8988T (cell line): ENCODE measurements around the gene KAT7.
A peak's percentile ranks its signal among the peaks of the same experiment; 100 is the strongest.

Experiments used
- DNase-seq: peaks from one replicate; pipeline ENCODE4 v3.0.0; 2011

KAT7 gene

DNA sequence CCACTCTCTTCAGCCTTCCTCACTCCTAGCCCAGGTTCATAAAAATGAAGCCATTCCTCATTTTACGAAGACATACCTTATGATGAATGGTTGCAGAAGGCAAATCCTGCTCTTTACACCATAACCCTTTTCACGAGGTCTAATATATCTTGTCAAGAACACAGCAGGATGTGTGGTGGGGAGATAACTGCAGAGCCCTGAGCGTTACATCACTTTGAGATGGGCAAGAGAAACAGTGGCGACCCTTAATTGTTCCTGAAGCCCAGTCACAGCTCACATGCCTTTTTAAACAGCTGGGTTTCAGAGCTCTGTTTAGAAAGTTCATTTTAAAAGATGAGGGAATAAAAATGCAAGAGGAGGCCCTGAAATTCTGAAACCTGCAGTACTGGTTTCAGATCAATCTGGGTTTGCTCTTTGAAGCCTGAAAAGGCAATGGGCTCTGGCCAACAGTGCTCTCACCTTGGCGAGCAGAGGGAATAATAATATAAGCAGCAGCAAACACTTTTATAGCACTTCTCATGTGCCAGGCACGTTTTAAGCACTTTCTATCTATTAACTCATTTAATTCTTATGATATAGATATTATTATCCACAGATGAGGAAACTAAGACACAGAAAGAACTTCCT lies 27.4 kb upstream of the KAT7 start:
- no peak for DNase-seq

DNA sequence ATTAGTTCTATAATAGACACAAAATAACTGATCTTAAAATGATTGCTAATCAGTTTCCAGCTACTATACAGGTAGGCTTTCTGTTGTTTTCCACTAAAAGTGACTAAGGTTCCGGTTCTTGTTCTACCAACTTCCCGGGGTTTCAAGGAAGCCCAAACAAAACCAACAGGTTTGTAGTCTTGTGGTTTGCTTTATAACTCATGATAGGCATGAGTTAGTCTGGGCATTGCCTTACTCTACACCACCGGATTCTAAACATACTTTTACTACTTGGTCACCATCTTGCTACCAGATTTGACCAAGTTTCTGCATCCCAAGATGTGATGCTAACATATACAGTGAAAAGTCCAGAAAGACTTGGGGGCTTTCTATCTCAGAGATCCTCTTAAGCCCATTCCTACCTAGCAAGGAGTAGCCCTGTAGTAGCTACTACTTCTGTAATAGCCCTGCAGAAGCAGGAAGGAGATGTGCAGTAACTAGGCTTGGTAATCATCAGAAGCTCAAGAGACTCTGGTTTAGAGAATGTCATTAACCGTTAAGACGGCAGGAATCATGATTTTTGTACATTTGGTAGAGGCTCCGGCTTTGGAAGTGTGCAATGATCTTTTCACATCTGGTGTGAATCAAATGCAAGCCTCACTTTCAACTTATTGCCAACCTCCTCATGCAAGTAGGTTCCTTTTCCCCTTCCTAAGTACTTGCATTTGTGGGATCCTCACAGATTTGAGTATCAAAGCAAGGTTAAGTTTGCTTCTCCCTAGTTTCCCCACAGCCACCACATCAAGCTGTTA lies 26.1 kb upstream of the KAT7 start:
- DNase-seq = no peak

GRCh38 chr17:49763735-49764558 lies 24.5 kb upstream of the KAT7 start, which contains the start of gene FAM117A:
FAM117A (minus strand) TSS chr17:49764131; CDS start chr17:49764087, 44 bp downstream.
- DNase-seq = peak; percentile 98

GRCh38 chr17:49764559-49765180 lies 23.8 kb upstream of the KAT7 start:
- no peak for DNase-seq

DNA sequence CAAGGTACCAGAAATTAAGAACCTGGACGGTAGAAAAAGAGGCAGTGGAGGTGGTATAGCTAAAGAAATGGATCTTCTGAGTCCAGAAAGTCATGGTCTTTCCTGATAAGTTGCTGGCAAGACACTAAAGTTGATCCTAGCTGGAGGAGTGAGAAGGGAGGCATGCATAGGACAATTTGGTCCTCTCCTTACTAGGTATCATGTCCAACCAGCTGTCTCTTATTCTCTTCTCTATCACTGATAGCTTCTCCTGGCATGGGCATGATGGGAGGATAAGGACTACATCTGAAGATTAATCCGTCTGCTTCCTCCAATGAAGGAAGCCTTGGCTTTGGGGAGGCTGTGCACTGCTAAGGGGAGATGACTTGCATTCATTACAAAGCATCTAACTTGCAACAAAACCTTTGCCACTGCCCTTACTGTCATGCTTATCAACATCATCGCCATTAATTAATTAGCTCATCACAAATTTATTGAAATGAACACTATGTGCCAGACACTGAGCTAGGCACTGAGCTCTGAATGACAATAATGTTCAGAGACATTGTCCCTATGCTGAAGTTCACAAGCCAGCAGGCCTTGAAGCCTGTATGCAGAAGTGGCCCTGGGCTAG lies 21.5 kb upstream of the KAT7 start:
- no peak for DNase-seq

DNA sequence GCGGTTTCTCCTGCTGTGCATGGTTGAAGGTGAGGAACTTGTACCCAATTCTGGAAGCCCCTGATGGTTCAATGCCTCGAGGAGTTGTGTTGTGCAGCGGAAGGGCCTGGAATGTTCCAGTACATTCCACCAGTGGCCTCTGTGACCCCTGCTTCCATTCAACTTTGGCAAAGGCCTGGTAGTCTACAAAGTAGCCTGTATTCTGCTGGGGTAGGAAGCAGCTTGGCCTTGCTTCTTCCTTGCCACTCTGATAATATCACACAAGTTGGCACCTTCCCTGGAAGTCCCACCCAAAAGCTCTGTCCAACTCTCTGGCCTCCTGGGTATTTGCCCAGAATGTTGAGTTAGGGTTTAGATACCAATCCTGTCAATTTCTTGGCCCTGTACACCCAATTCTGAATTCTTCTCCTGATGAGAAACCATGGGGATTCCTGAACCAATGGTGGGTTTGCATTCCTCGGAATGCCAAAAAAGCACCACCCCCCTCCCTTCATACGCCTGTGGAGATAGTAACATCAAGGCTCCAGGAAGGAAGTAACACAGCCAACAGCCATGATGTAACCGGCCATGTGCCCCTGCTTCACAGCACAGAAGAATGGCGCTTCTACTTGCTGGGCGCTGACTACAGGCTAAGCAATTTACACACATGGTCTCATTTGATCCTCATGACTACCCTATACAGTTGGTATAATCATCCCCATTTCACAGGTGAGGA lies 12.8 kb upstream of the KAT7 start:
- no peak for DNase-seq

- no peak for DNase-seq
Observed at GRCh38 chr17:49776551-49777300, 11.8 kb upstream of the KAT7 start.

- DNase-seq = no peak
Observed at GRCh38 chr17:49777563-49777962, 10.9 kb upstream of the KAT7 start.

- no peak for DNase-seq
Observed at GRCh38 chr17:49779156-49779738, 9.2 kb upstream of the KAT7 start.

GRCh38 chr17:49779739-49780231 lies 8.7 kb upstream of the KAT7 start:
- DNase-seq = no peak

DNA sequence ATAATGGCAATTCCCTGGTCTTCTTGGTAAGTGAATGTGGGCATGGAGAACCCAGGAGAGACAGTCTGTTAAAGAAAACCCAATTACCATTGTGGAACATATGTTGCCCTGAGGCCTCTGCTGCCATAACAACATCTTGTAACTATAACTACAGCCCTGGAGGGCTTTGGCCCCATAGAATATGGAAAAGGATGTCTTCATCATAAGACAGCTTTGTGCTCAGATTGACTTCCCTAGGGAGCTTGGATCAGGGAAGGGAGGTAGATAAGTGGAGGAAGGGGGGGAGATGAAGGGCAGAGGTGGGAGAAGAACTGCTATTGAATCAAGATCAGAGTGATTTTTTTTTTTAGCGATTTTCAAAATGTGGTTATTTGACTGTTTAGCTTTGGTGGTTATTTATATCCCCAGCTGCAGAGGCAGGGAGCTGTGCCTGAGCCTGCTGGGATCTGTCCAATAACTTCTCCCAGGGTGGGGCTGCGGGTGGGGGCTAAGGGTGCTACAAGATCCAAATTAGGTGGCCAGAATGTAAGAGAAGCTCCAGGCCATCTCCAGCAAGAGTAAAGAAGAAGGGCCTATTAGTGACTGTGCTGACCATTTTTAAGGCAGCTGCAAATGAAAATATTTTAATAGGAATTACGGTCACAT lies 5.3 kb upstream of the KAT7 start:
- DNase-seq = no peak

- DNase-seq = no peak
Observed at GRCh38 chr17:49783791-49784190, 4.7 kb upstream of the KAT7 start.

- no peak for DNase-seq
Observed at GRCh38 chr17:49784636-49785035, 3.8 kb upstream of the KAT7 start.

GRCh38 chr17:49787884-49788477 lies 500 bp upstream of the KAT7 start:
- DNase-seq = no peak

DNA sequence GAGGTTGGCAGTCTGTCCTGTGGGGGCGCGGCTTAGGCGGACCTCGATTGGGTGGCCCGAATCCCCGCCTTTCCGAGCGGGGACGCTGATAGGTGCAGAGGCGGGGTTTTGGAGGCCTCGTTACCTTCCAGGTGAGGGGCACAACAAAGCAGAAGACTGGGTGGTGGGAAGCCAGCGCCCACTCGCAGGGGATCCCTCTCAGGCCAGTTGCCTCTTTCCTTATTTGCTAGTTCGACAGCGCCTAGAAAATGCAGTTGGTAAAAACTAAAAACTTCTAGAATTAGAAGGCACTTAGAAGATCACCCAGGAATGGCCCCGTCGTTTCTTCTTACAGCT lies 730 bp downstream of the KAT7 start:
- no peak for DNase-seq

DNA sequence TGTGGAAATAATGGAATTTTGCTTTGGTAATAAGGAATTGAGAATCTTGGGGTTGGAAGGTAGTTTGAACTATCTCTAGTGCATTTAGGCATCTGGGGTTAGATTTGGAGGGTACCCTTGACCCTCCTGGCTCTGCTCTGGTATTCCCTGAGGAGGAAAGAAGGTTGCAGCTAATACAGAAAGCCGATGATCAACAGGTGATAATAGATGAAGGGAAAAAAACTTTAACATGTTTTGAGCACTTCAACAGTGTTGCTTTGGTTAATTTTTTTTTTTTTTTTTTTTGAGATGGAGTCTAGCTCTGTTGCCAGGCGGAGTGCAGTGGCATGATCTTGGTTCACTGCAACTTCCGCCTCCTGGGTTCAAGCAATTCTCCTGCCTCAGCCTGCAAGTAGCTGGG lies 4.8 kb downstream of the KAT7 start:
- no peak for DNase-seq

DNA sequence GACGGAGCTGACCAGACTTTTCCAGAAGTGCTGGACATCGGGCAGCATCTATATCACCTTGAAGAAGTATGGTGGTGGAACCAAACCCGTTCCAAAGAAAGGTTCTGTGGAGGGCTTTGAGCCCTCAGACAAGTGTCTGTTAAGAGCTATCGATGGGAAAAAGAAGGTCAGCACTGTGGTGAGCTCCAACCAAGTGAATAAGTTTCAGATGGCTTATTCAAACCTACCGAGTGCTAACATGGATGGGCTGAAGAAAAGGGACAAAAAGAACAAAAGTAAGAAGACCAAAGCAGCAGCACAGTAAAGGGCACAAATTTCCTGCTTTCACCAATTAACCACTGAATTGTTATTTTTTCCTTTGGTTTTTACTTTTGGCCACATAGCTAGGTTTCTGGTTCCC lies 6.9 kb downstream of the KAT7 start:
- no peak for DNase-seq

GRCh38 chr17:49798182-49798581 lies 9.7 kb downstream of the KAT7 start:
- no peak for DNase-seq

GRCh38 chr17:49798738-49799137 lies 10.3 kb downstream of the KAT7 start:
- no peak for DNase-seq

DNA sequence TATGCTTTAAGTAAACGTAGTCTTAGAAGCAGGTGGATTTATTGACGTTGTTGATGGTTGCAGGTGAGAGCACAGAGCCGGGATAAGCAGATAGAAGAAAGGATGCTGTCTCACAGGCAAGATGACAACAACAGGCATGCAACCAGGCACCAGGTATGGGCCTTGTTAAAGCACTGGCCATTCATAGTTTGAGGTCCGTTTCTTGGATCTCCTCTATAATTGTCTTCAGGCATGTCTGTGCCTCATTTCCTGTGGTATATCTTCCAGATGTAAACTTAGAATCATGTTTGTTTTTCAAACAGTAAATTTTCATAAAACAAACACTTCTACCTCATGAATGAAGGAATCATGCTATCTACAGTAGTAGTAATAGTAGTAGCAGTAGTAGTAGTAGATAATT lies 20.6 kb downstream of the KAT7 start:
- DNase-seq = no peak
